ENCODE results near the gene SYNJ2. TPM values are rescaled to one million over a fixed set of nuclear protein-coding genes. Genes with fewer than 3 reads are reported as not detected.

Gene SYNJ2
- total RNA-seq, 4 donors from 2014 or later = 2.2 to 7.9 (median 3.1) TPM

DNA sequence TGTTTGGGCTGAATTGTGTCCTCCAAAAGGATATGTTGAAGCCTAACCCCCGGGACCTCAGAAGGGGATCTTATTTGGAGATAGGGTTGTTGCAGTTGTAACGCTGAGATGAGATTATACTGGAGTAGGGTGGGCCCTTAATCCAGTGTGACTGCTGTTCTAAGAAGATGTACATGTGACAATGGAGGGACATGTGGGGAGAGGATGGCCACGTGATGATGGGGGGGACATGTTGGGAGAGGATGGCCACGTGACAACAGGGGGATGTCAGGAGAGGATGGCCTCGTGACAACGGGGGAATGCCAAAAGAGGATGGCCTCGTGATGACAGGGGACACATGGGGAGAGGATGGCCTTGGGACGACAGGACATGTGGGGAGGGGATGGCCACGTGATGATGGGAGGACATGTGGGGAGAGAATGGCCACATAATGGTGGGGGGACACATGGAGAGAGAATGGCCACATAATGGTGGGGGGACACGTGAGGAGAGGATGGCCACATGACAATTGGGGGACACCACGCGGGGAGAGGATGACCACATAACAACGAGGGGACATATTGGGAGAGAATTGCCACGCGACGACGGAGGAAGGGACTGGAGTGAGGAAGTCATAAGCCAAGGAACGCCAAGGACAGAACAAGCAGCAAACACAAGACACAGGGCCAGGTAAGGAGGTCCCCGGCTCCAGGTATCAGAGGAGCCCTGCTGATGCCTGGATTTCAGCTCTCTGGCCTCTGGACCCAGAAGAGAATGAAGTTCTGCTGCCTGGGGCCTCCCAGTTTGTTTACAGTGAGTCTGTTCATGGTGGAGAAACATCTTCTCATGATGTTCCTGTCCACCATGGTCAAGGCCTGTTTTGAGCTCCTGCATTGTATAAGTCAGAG is 29.2 kb downstream of the SYNJ2 start:
- TF ChIP-seq, protein P1, sequence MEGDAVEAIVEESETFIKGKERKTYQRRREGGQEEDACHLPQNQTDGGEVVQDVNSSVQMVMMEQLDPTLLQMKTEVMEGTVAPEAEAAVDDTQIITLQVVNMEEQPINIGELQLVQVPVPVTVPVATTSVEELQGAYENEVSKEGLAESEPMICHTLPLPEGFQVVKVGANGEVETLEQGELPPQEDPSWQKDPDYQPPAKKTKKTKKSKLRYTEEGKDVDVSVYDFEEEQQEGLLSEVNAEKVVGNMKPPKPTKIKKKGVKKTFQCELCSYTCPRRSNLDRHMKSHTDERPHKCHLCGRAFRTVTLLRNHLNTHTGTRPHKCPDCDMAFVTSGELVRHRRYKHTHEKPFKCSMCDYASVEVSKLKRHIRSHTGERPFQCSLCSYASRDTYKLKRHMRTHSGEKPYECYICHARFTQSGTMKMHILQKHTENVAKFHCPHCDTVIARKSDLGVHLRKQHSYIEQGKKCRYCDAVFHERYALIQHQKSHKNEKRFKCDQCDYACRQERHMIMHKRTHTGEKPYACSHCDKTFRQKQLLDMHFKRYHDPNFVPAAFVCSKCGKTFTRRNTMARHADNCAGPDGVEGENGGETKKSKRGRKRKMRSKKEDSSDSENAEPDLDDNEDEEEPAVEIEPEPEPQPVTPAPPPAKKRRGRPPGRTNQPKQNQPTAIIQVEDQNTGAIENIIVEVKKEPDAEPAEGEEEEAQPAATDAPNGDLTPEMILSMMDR (IDR thresholded peaks at IDR 0.05; ENCODE audit: low read depth) = no peak

DNA sequence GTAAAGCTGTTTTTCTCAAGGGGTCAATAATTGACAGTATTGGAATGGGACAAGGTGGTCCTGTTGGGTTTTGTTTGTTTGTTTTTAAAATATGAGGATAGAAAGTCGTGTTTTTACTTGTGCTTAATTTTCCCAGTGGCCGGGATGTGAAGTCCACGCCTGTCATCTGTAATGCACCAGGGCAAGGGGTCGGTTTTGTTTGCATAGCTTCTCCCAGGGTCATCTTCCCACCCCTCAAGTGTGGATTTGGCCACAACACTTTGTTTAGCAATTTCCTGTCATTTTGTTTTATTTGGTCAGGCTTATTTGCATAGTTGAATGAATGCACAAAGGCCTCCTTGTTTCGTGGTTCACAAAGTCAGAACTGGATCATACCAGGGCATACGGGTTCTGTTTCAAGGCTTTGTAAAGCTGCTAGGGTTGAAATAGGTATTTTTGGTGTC is 29.8 kb downstream of the SYNJ2 start:
- TF ChIP-seq, protein P1 (IDR thresholded peaks at IDR 0.05; ENCODE audit: low read depth) = no peak

DNA sequence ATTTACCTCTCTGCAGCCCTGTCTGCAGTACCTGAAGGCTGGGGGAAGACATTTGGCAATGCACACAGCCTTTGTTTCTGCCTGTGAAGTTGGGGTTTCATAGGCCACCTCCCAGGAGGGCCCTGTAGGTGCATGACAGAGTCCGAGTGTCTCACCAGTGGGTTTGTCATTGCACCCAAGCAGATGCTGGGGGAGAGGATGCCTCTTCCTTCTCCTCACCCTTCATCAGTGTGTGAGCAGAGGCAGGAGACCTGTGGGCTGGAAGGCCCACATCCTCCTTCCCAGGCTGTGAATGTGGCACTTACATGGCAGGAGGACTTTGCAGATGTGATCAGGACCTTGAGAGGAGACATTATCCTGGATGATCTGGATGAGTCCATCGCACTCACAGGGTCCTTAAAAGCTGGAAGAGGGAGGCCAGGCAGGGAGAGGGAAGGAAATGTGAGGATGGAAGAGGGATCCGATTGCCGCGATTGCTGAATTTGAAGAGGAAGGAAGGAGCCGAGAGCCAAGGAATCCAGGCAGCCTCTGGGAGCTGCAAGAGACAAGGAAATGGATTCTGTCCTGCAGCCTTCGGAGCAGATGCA is 30.4 kb downstream of the SYNJ2 start:
- TF ChIP-seq, protein P1 (IDR thresholded peaks at IDR 0.05; ENCODE audit: low read depth) = no peak

DNA sequence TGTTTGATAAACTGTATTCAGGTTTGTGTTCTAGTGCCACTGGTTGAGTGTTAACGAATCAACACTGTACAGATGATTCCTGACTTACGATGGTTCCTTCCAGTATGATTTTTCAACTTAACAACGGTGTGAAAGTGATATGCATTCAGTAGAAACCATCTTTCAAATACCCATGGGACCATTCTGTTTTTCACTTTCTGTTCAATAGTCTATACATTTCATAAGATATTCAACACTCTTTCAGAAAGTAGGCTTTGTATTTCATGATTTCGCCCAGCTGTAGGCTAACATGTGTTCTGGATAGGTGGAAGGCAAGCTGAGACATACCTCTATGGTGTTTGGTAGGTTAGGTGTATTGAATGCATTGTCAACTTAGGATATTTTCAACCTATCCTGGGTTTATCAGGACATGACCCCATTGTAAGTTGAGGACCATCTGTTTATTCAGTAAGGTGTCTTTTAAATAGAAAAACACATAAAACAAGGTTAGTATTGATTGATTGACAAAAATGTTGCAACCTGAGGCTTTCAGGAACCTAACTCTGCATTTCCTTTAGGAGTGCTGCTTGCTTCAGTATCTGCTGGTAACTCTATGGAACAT is 32.3 kb downstream of the SYNJ2 start:
- TF ChIP-seq, protein P1 (IDR thresholded peaks at IDR 0.05; ENCODE audit: low read depth) = no peak

DNA sequence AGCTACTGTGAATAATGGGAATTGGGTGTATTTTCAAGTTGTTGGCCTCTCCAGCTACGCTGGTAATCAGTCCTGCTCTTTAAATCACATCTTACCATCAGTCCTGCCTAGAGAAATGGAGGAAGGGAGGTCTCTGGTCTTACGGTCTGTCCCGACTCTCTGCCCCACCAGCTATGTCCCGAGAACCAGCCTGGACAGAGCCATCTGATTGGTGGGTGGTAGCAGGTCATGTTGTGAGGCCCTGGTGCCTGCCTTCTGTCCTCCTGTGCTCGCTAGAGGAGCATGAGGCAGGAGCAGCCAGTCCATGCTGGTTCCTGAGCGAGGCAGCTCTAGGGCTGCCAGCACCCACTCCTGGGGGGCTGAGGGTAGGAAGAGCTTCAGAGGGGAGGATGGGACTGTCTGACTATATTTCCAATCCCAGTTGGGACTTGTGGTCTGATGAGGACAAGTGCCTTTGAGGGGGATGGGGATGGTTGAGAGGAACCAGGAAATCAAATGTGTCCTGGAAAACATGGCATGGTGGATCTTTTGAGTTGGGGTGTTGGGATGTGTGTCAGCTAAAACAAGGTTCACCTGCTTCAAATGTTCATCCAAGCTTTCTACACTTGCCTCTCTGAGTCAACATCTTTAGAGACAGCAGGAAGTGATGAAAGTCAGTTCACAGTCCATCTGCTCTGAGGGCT is 33.0 kb downstream of the SYNJ2 start:
- TF ChIP-seq, protein P1 (IDR thresholded peaks at IDR 0.05; ENCODE audit: low read depth) = no peak

DNA sequence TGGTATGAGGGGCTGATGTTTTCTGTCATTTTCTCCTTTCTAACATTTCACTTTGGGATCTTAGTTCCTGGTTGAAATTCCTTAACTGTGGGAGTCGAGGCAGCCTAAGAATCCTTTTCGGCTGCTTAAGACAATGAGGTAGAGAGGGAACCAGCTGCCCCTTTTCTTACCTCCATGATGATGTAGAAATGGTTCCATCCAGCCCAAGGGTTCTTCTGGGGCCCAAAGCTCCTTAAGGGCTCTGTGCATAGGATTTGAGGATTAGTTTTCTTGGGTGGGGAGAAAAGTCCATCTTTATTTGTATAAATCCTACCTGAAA is 33.5 kb downstream of the SYNJ2 start:
- TF ChIP-seq, protein P1 (IDR thresholded peaks at IDR 0.05; ENCODE audit: low read depth) = no peak
